GM06990 (cell line): ENCODE measurements around the gene NEDD4L.

Experiments used
- DNase-seq: peaks from one replicate; pipeline ENCODE4 v3.0.0-alpha.2; 2011; ENCODE audit not compliant: insufficient read length; ENCODE audit errors: extremely low read depth
- H3K27me3 ChIP-seq: replicated peaks from 2 replicates; pipeline ENCODE4 v1.6.0; 2011; ENCODE audit warnings: low read length; ENCODE audit not compliant: control insufficient read depth, insufficient read depth
- H3K36me3 ChIP-seq: 2 replicates; pipeline ENCODE4 v1.5.1; 2011; ENCODE audit warnings: low read length; ENCODE audit not compliant: control insufficient read depth, insufficient read depth
- H3K4me3 ChIP-seq: replicated peaks from 2 replicates; pipeline ENCODE4 v1.5.1; 2011; ENCODE audit warnings: low read depth, mild to moderate bottlenecking, control low read depth, low read length
- TF ChIP-seq, protein P1 (sequence below): IDR thresholded peaks from 2 replicates; pipeline ENCODE4 v1.5.1; 2011; ENCODE audit warnings: low read length, control low read depth, mild to moderate bottlenecking, inconsistent platforms; ENCODE audit not compliant: insufficient read depth, poor library complexity, severe bottlenecking

NEDD4L gene

DNA sequence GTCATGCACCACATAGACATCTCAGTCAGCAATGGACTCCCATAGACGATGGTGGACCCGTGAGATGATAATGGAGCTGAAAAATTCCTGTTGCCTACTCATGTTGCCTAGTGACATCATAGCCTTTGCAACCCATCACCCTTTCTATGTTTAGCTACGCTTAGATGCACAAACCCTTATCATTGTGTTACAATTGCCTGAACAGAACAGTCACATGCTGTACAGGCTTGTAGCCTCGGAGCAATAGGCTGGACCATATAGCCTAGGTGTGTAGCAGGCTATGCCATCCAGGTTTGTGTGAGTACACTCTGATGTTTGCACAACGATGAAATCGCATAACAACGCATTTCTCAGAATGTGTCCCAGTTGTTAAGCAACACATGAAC lies 363.2 kb downstream of the NEDD4L start:
- DNase-seq = no peak
- H3K4me3 ChIP-seq = no peak overlapping the region
- H3K36me3 ChIP-seq = no peaks in the 10 kb centered on the region
- no peaks in the 10 kb centered on the region for H3K27me3 ChIP-seq
- TF ChIP-seq, protein P1, sequence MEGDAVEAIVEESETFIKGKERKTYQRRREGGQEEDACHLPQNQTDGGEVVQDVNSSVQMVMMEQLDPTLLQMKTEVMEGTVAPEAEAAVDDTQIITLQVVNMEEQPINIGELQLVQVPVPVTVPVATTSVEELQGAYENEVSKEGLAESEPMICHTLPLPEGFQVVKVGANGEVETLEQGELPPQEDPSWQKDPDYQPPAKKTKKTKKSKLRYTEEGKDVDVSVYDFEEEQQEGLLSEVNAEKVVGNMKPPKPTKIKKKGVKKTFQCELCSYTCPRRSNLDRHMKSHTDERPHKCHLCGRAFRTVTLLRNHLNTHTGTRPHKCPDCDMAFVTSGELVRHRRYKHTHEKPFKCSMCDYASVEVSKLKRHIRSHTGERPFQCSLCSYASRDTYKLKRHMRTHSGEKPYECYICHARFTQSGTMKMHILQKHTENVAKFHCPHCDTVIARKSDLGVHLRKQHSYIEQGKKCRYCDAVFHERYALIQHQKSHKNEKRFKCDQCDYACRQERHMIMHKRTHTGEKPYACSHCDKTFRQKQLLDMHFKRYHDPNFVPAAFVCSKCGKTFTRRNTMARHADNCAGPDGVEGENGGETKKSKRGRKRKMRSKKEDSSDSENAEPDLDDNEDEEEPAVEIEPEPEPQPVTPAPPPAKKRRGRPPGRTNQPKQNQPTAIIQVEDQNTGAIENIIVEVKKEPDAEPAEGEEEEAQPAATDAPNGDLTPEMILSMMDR = no peak

GRCh38 chr18:58407649-58408407 lies 363.8 kb downstream of the NEDD4L start:
- no peaks in the 10 kb centered on the region for H3K27me3 ChIP-seq
- no peak for DNase-seq
- H3K4me3 ChIP-seq = no peak overlapping the region
- H3K36me3 ChIP-seq = no peaks in the 10 kb centered on the region
- TF ChIP-seq, protein P1 = no peak

DNA sequence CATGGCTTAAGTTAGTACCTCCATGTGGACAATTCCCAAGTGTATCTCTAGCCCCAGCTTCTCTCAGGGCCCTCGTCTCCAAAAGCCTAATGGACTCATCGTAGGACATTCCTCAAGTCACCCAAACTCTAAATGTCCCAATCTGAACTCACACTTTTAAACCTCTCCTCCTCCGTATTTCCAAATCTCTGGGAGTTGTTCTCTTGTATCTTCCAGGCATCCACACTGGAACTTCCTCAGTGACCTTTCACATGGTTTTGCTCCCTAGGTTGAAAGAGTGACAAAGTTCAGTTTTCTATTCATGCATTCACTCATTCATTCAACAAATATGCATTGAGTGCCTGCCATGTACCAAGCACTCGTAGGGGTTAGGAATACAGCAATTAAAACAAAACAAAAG lies 364.6 kb downstream of the NEDD4L start:
- H3K4me3 ChIP-seq = no peak overlapping the region
- H3K27me3 ChIP-seq = no peaks in the 10 kb centered on the region
- TF ChIP-seq, protein P1 = no peak
- no peak for DNase-seq
- H3K36me3 ChIP-seq = no peaks in the 10 kb centered on the region

DNA sequence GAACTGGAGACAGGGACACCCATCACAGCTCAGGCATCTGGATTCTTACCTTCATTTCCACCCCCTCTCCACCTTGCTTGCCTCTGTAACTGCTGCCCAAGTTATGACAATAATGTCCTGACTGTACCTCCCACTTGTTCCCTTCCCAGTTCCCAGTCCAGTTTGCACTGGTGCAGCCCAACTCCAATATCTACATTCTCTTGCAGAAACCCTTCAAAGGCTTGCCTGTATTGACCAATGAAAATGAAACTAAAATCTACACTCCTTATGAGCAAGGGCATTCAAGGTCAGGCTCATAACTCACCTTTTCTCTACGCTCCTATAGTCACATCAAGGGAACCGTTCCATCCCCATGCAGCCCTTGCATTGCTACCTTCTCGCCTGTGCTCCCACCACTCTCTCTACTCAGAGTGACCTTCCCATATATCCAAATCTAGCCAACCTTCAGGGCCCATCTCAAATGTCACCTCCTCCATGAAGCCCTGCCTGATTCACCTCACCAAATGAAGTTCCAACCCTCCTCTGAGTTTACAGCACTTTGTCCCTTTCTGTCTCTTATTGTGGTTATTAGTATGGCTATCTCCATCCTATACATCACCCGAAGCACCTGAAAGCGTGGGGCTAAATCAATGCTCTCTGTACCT lies 365.9 kb downstream of the NEDD4L start:
- no peaks in the 10 kb centered on the region; the same call in 1 of the 2 replicates for H3K27me3 ChIP-seq
- H3K4me3 ChIP-seq = no peak overlapping the region
- TF ChIP-seq, protein P1 = no peak
- H3K36me3 ChIP-seq = no peaks in the 10 kb centered on the region
- no peak for DNase-seq

GRCh38 chr18:58411323-58411722 lies 367.3 kb downstream of the NEDD4L start:
- Histone ChIP-seq H3K4me3 (no peak overlapping the region), H3K27me3 (no peaks in the 10 kb centered on the region; the same call in 1 of the 2 replicates), H3K36me3 (no peaks in the 10 kb centered on the region)
- DNase-seq = no peak
- TF ChIP-seq, protein P1 = no peak
